Stimulated activated CD8-positive, alpha-beta memory T cell treated with anti-CD3 and anti-CD28 coated beads, Interleukin-15, amount 100 ng/mL, for 1 hour (primary cell): ENCODE results near the gene ARG1.

Experiments
- DNase-seq: peaks from one replicate; pipeline ENCODE4 v3.0.0-alpha.2; 2020; ENCODE audit warnings: low read depth

ARG1 gene

GRCh38 chr6:131586543-131586942, 13.5 kb downstream of the ARG1 start:
- no peak for DNase-seq

- no peak for DNase-seq
Observed at GRCh38 chr6:131587909-131588308, 14.9 kb downstream of the ARG1 start.

- DNase-seq: no peak
Observed at GRCh38 chr6:131588643-131589042, 15.6 kb downstream of the ARG1 start.

GRCh38 chr6:131592935-131593334, 19.9 kb downstream of the ARG1 start:
- DNase-seq: no peak

GRCh38 chr6:131594074-131594473, 21.0 kb downstream of the ARG1 start:
- no peak for DNase-seq

GRCh38 chr6:131597446-131597845, 24.4 kb downstream of the ARG1 start:
- DNase-seq: no peak

- no peak for DNase-seq
Observed at GRCh38 chr6:131600716-131601115, 27.7 kb downstream of the ARG1 start.

GRCh38 chr6:131602781-131603312, 29.8 kb downstream of the ARG1 start:
- DNase-seq: no peak

GRCh38 chr6:131613296-131613925, 40.4 kb downstream of the ARG1 start:
- DNase-seq: no peak

- no peak for DNase-seq
Observed at GRCh38 chr6:131615275-131615674, 42.2 kb downstream of the ARG1 start.

- peak; percentile 94 for DNase-seq
Observed at GRCh38 chr6:131627724-131628682, 55.0 kb downstream of the ARG1 start, which contains the start of gene MED23. MED23 (minus strand) TSS chr6:131628242; CDS start chr6:131628049, 193 bp downstream.

- DNase-seq: no peak
Observed at GRCh38 chr6:131628726-131629125, 55.7 kb downstream of the ARG1 start.

GRCh38 chr6:131629651-131630050, 56.6 kb downstream of the ARG1 start:
- no peak for DNase-seq

GRCh38 chr6:131631625-131632289, 58.7 kb downstream of the ARG1 start:
- DNase-seq: no peak
